Activated T-cell treated with anti-CD3 and anti-CD28 coated beads for 24 hours (primary cell): ENCODE measurements around the gene HES2.
A peak's percentile ranks its signal among the peaks of the same experiment; 100 is the strongest.
"Not testable (repeated sequence)": the region's sequence is repeated elsewhere in the genome, so short reads cannot be mapped to it uniquely, and the experiment has no call there.

Source experiments
- DNase-seq: peaks from one replicate; pipeline ENCODE4 v3.0.0-alpha.2; 2020; ENCODE audit warnings: low read depth

The HES2 gene

DNA sequence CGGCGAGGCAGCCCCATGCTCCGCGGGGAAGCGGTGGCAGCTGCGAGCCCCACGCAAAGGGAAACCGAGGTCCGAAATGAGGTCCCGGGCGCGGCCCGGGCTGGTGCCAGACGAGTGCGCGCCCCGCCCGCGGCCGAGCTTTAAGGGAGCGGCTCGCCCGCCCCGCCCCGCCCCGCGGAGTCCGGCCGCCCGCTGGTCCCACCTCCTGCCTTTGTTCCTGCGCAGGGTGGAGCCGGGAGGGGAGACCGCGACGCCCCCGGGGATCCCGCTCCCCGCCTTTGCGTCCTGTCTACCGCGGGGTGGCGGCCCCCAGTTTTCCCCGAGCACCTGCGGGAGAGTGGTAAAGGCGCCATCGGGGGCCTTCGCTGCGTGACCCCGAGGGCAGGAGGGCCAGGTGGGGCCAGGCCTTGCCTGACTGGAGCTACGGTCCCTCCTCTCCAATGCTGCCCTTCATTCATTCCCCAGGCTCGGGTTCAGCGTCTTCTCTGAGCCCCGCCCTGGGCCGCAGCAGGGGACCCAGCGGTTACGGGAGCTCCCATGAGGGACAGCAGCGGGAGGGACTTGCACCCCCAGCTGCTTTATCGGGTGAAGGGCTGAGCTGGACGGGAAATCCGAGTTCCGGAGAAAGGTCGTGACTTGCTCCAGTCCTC is at the start of gene HES2:
Gene HES2, minus strand, starts transcription at position 116 of the 650 bp plus-strand sequence. Its CDS starts 99 bp downstream, at position 17.
- DNase-seq, result no peak

GRCh38 chr1:6468729-6469461 is 49.2 kb upstream of the HES2 start:
- no peak for DNase-seq

DNA sequence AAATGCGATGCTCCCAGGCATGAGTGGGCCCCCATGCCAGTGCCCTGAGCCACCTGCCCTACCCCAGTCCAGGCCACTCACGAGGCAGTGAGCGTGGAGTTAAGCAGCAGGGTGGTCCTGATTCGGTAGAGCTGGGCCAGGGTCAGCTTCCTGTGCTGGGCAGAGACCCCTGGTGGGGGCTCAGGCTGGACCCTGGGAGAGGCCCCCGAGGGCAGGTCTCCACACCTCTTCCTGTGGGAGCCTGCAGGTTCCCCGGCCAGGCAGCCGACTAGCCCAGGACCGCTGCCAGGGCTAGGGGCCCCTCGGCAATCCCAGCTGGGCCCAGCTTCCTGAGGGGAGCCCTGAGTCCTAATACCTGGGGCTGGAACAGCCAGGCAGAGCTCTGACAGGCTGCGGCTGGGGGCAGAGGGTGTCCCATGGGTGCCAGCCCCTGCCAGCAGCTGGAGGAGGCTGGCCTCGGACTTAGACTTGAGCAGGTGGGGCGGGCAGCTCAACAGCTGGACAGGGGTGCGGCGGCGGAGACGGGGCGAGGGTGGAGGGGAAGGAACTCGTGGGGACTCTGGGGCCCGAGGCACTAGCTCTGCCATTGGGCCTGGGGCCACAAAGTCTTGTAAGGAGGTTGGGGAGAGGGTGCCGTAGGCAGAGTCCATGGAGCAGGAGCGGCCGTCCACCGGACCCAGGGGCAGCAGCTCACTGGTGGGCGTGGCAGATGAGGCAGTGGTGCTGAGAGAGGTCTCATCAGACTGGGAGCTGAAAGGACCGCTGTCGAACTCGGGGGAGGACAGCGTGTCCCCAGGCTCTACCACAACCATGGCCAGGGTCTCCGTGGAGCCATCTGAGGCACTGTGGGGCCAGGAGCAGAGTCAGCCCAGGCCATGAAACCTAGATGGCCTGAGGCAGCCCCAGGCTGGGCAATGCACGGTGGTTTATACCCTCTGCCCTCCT is 48.3 kb upstream of the HES2 start:
- DNase-seq, result no peak

- DNase-seq, result no peak
Measured at GRCh38 chr1:6467224-6467623, 47.5 kb upstream of the HES2 start.

- no peak for DNase-seq
Measured at GRCh38 chr1:6466751-6467150, 47.0 kb upstream of the HES2 start.

DNA sequence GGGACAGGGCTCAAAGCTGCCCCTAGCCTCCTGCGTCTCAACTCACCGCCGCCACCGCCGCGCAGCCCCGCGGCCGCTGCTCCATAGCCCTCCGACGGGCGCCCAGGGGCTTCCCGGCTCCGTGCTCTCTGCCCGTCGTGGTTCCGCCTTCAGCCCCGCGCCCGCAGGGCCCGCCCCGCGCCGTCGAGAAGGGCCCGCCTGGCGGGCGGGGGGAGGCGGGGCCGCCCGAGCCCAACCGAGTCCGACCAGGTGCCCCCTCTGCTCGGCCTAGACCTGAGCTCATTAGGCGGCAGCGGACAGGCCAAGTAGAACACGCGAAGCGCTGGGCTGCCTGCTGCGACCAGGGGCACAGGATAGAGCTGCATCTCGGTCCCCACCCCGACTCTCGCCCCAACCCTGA is 46.3 kb upstream of the HES2 start, which contains the start of gene TNFRSF25:
Gene TNFRSF25, minus strand, starts transcription at position 151 of the 400 bp plus-strand sequence. Its CDS starts 66 bp downstream, at position 85.
- DNase-seq, result peak; percentile 54

DNA sequence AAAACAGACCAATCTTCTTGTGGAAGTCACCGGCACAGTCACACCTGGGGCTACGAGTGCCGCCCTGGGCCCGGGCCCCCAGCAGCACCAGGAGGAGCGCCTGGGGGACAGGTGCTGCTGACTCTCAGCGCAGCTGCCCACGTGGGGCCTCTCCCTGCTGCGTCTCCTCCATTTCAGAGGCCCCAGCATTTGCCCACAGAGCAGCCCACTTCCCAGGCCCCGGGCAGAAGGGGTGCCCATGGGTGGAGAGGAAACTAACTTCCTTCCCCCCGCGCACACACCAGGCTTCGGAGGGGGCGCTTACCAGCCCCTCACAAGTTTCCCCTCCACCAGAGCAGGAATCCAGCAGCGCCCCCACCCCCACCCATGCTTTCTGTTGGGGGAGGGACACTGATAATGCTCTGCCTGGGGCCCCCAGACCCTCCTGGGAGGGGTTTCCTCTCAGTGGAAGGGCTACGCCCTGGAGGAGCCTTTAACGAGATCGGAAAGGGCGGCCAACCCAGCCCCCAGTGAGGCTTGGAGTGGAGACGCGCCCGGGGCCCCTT is 45.8 kb upstream of the HES2 start:
- DNase-seq, result no peak

- DNase-seq, result no peak
Measured at GRCh38 chr1:6464915-6465314, 45.2 kb upstream of the HES2 start.

GRCh38 chr1:6464514-6464836 is 44.8 kb upstream of the HES2 start:
- DNase-seq, result no peak

- no peak for DNase-seq
Measured at GRCh38 chr1:6463120-6463412, 43.3 kb upstream of the HES2 start.

GRCh38 chr1:6462412-6463119 is 42.8 kb upstream of the HES2 start:
- no peak for DNase-seq

GRCh38 chr1:6461538-6462411 is 42.1 kb upstream of the HES2 start:
- DNase-seq, result no peak

- DNase-seq, result no peak
Measured at GRCh38 chr1:6461051-6461530, 41.4 kb upstream of the HES2 start.

- peak; percentile 75 for DNase-seq
Measured at GRCh38 chr1:6460301-6461050, 40.8 kb upstream of the HES2 start.

- DNase-seq, result no peak
Measured at GRCh38 chr1:6459850-6460265, 40.1 kb upstream of the HES2 start.

DNA sequence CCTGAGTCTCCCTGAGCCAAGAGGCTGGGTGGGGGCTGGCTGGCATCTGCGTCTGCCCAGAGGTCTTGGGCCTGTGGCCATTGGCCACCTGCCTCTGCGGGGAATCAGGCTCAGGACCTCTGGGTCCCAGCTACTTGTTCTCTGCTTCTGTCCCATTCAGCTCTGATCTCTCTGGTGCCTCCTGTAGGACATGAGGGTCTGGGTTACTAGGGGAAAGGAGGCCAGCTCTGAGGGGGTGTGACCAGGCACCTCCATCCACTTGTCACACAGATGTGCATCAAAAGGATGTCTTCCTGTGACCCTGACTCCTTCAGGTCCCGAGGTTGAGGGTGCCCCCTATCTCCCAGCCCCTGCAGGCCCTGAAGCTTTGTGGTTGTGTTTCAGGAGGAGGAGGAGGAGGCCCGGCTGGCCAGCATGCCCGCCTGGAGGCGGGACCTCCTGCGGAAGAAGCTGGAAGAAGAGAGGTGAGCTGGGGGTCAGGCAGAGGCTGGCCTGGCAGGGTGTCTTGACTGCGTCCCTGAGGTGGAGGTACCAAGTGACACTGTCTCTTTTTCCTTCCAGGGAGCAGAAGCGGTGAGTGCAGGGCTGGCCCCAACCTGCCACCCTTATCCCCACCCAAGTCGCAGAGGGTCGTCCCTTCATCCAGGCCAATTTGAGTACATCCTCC is 37.2 kb upstream of the HES2 start:
- no peak for DNase-seq

- DNase-seq, result not testable (repeated sequence)
Measured at GRCh38 chr1:6455752-6456520, 36.2 kb upstream of the HES2 start.
